ENCODE data around the gene ELAPOR1. TPM values are rescaled to one million over a fixed set of nuclear protein-coding genes. Genes with fewer than 3 reads are reported as not detected.

Gene ELAPOR1
- total and polyA plus RNA-seq, 12 donors = 0.06 to 0.54 (median 0.30) TPM; not detected in 2

DNA sequence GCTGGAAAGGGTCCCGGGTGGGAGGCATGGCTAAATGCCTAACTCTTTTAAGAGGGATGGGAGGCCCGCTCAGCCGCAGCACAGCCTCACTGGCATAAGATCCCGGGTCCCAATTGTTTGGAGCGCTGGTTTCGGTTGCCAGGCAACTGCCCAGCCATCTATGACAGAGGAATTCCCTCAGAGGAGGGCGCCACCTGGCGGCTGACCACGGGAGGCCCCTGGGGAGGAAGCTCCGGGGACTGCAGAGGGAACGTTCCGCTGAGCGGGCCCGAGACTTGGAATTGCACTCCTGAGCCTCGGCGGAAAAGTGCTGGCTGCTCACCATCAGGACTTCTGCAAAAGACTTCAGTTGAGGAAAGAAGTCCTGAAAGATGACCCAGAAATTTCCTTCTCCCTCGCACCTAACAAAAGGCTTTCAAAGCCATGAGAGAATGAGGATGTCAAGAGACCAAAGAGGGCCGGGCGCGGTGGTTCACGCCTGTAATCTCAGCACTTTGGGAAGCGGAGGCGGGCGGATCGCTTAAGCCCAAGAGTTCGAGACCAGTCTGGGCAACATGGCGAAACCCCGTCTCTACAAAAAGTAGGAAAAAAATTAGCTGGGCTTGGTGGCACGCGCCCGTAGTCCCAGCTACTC is 1.1 kb upstream of the ELAPOR1 start:
- DNase-seq = peak; percentile 93 to 95
- Histone ChIP-seq H3K36me3 (no peaks in the 10 kb centered on the region), H3K9me3 (no peaks in the 10 kb centered on the region), H3K27ac (no peak overlapping the region), H3K4me1 (peaks cover 2 to 33% (median 22%) of the 10 kb centered on the region in 9 donors), H3K27me3 (peaks cover 7 to 43% (median 38%) of the 10 kb centered on the region in 7 donors), H3K4me3 (peak overlapping the region in 8 of 10 donors; percentile 12 to 50 (median 36))
- 5% methylated on average over 31 of the region's 31 CpGs for WGBS, 2 donors
- TF ChIP-seq, protein P1, sequence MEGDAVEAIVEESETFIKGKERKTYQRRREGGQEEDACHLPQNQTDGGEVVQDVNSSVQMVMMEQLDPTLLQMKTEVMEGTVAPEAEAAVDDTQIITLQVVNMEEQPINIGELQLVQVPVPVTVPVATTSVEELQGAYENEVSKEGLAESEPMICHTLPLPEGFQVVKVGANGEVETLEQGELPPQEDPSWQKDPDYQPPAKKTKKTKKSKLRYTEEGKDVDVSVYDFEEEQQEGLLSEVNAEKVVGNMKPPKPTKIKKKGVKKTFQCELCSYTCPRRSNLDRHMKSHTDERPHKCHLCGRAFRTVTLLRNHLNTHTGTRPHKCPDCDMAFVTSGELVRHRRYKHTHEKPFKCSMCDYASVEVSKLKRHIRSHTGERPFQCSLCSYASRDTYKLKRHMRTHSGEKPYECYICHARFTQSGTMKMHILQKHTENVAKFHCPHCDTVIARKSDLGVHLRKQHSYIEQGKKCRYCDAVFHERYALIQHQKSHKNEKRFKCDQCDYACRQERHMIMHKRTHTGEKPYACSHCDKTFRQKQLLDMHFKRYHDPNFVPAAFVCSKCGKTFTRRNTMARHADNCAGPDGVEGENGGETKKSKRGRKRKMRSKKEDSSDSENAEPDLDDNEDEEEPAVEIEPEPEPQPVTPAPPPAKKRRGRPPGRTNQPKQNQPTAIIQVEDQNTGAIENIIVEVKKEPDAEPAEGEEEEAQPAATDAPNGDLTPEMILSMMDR (IDR thresholded peaks at IDR 0.05) = peak; percentile 93 to 99 (median 98)
- peak; percentile 95 to 99 (median 97) for ATAC-seq
- intact Hi-C loops (cut with DNase I) = loop anchor here in 7 of 10 donors (1.0 to 10.0 kb wide), 6 partner anchors 70 to 285 kb away; partner anchors contain the start of genes CLCC1 (in 4 of the 7) and WDR47 (in 1 of the 7)

DNA sequence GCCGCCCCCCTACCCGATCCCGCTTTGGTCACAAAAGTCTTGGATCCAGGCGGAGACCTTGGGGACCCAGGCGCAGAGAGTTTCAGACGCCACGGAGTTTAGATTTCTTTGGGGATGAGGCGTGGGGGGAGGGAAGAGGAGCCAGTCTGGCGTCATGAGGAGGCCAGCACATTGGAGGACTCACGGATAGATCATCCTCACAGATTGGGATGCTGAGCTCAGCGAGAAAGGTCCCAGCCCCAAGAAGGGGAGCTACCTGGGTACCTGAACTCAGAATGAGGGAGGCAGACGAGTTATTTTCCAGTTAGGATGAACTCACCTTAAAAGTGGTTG is 393 bp downstream of the ELAPOR1 start:
- Histone ChIP-seq H3K36me3 (no peaks in the 10 kb centered on the region), H3K27ac (no peak overlapping the region), H3K27me3 (peaks cover 7 to 48% (median 38%) of the 10 kb centered on the region in 7 donors), H3K4me3 (peak overlapping the region in 6 of 10 donors; percentile 33 to 50 (median 38)), H3K9me3 (no peaks in the 10 kb centered on the region), H3K4me1 (peaks cover 2 to 33% (median 22%) of the 10 kb centered on the region in 9 donors)
- no peak for ATAC-seq
- intact Hi-C loops (cut with DNase I) = loop anchor here in 6 of 10 donors (5.0 to 10.0 kb wide), 4 partner anchors 80 to 287 kb away; partner anchors contain the start of gene CLCC1 (in 3 of the 6)
- DNase-seq = no peak
- TF ChIP-seq, protein P1 (IDR thresholded peaks at IDR 0.05) = no peak
- 9 to 10% methylated on average over 12 of the region's 12 CpGs for WGBS, 2 donors

DNA sequence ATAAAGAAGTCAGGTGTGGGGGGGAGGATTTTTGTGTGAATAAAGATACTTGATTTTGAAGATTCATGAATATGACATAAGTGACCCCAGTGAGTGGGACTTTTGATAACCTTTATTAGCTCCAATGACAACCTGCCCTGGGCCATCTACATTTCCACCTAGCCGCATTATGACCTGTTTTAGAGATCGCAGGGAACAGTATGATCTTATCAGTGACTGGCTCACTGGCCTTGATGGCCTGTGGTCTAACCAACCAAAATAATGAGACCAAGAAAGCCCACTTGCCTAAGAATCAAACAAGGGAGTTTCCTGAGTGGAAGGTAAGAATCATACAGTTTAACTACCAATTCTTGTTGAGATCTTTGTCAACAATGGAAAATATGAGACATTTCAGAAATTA is 1.8 kb downstream of the ELAPOR1 start:
- TF ChIP-seq, protein P1 (IDR thresholded peaks at IDR 0.05) = no peak
- Histone ChIP-seq H3K27ac (no peak overlapping the region), H3K36me3 (no peaks in the 10 kb centered on the region), H3K4me1 (peaks cover 2 to 33% (median 22%) of the 10 kb centered on the region in 9 donors), H3K4me3 (no peak overlapping the region), H3K9me3 (no peaks in the 10 kb centered on the region), H3K27me3 (peaks cover 7 to 48% (median 38%) of the 10 kb centered on the region in 7 donors)
- intact Hi-C loops (cut with DNase I) = loop anchor here in 4 of 10 donors (10.0 kb wide), 2 partner anchors 79 to 151 kb away; partner anchors contain the start of gene CLCC1 (in 3 of the 4)
- WGBS, 2 donors = 95 to 96% methylated on average over 2 of the region's 2 CpGs
- DNase-seq (no peak), ATAC-seq (no peak)

DNA sequence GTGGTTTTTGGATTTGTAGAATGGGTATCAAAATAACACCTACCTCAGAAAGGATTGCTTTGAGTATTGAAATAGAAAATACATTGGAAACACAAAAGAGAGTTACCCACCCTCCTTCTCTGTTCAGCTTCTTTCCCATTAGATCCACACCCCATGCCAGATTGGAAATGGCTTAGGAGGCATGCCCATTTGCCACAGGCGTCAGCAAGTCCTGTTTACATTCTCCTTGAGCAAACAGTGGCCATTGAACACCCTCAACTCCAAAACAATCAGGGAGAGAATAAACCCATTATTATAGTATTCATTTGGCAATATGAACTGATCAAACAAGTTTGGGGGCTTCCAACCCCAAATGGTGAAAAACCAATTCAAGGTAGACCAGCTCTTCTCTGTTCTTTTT is 2.4 kb downstream of the ELAPOR1 start:
- no peak for ATAC-seq
- Histone ChIP-seq H3K27ac (no peak overlapping the region), H3K4me1 (peaks cover 2 to 33% (median 22%) of the 10 kb centered on the region in 9 donors), H3K27me3 (peaks cover 7 to 48% (median 38%) of the 10 kb centered on the region in 7 donors), H3K4me3 (no peak overlapping the region), H3K36me3 (no peaks in the 10 kb centered on the region), H3K9me3 (no peaks in the 10 kb centered on the region)
- intact Hi-C loops (cut with DNase I) = loop anchor here in 4 of 10 donors (10.0 kb wide), 2 partner anchors 79 to 151 kb away; partner anchors contain the start of gene CLCC1 (in 3 of the 4)
- WGBS, 2 donors = 84 to 93% methylated on average over 1 of the region's 1 CpG
- TF ChIP-seq, protein P1 (IDR thresholded peaks at IDR 0.05) = no peak
- DNase-seq = no peak

Data from heart right ventricle (tissue), 16 donors.